ENCODE results near the gene TPCN2.
A peak's percentile ranks its signal among the peaks of the same experiment; 100 is the strongest.
"Not testable (repeated sequence)": the region's sequence is repeated elsewhere in the genome, so short reads cannot be mapped to it uniquely, and the experiment has no call there.

Gene TPCN2

GRCh38 chr11:69131121-69131566 is 82.4 kb downstream of the TPCN2 start:
- DNase-seq, result no peak

GRCh38 chr11:69131644-69132300 is 83.0 kb downstream of the TPCN2 start:
- DNase-seq, result peak; percentile 68

- DNase-seq, result no peak
Observed at GRCh38 chr11:69132301-69132670, 83.6 kb downstream of the TPCN2 start.

- no peak for DNase-seq
Observed at GRCh38 chr11:69133251-69133650, 84.5 kb downstream of the TPCN2 start.

- not testable (repeated sequence) for DNase-seq
Observed at GRCh38 chr11:69134182-69134581, 85.5 kb downstream of the TPCN2 start.

GRCh38 chr11:69134957-69135356 is 86.2 kb downstream of the TPCN2 start:
- no peak for DNase-seq

GRCh38 chr11:69135420-69136363 is 87.0 kb downstream of the TPCN2 start:
- DNase-seq, result no peak

GRCh38 chr11:69136471-69136870 is 87.7 kb downstream of the TPCN2 start:
- no peak for DNase-seq

GRCh38 chr11:69137151-69137844 is 88.6 kb downstream of the TPCN2 start:
- no peak for DNase-seq

GRCh38 chr11:69138265-69138664 is 89.5 kb downstream of the TPCN2 start:
- DNase-seq, result no peak

GRCh38 chr11:69140161-69140560 is 91.4 kb downstream of the TPCN2 start:
- DNase-seq, result not testable (repeated sequence)

- no peak for DNase-seq
Observed at GRCh38 chr11:69140635-69141034, 91.9 kb downstream of the TPCN2 start.

GRCh38 chr11:69141742-69142141 is 93.0 kb downstream of the TPCN2 start:
- no peak for DNase-seq

GRCh38 chr11:69142895-69143294 is 94.2 kb downstream of the TPCN2 start:
- DNase-seq, result peak; percentile 24

GRCh38 chr11:69144316-69145049 is 95.8 kb downstream of the TPCN2 start:
- DNase-seq, result no peak

- DNase-seq, result no peak
Observed at GRCh38 chr11:69145050-69145380, 96.3 kb downstream of the TPCN2 start.

- no peak for DNase-seq
Observed at GRCh38 chr11:69148377-69148762, 99.6 kb downstream of the TPCN2 start.

GRCh38 chr11:69148806-69149205 is 100.1 kb downstream of the TPCN2 start:
- no peak for DNase-seq

- DNase-seq, result not testable (repeated sequence)
Observed at GRCh38 chr11:69149338-69150045, 100.8 kb downstream of the TPCN2 start.

- DNase-seq, result no peak
Observed at GRCh38 chr11:69150175-69150574, 101.4 kb downstream of the TPCN2 start.

- DNase-seq, result no peak
Observed at GRCh38 chr11:69151836-69152235, 103.1 kb downstream of the TPCN2 start.

- no peak for DNase-seq
Observed at GRCh38 chr11:69152733-69153421, 104.1 kb downstream of the TPCN2 start.
